ENCODE results near the gene JMJD7.

Gene JMJD7

DNA sequence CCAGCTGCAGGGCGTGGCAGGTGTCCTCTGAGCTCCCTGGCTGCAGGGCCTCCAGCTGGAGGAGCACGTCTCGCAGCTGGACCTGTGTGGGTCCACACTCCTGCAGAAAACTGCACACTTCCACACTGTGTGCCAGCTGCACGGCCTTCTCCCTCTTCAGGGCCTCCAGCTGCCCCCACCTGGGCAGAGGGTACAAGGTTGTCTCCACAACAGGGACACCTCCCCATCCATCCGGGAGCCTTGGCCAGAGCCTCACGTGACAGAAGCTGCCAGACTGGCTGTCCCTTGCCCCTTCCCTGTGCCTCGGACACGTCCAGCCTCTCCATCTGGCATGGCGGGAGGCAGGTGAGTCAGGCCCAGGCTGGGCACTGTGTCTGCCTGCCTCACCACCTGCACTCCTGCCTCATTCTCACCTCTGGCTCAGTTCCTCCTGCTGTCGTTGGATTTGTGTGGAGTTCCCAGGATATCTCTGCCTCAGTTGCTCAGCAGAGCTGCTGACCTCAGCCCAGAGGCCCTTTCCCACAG, 51.5 kb downstream of the JMJD7 start:
- CTCF ChIA-PET, result no interaction called here
- DNase-seq (ENCODE audit: extremely low spot score), result no peak
- TF ChIP-seq, protein P1, sequence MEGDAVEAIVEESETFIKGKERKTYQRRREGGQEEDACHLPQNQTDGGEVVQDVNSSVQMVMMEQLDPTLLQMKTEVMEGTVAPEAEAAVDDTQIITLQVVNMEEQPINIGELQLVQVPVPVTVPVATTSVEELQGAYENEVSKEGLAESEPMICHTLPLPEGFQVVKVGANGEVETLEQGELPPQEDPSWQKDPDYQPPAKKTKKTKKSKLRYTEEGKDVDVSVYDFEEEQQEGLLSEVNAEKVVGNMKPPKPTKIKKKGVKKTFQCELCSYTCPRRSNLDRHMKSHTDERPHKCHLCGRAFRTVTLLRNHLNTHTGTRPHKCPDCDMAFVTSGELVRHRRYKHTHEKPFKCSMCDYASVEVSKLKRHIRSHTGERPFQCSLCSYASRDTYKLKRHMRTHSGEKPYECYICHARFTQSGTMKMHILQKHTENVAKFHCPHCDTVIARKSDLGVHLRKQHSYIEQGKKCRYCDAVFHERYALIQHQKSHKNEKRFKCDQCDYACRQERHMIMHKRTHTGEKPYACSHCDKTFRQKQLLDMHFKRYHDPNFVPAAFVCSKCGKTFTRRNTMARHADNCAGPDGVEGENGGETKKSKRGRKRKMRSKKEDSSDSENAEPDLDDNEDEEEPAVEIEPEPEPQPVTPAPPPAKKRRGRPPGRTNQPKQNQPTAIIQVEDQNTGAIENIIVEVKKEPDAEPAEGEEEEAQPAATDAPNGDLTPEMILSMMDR (IDR thresholded peaks at IDR 0.05; ENCODE audit: control extremely low read depth, extremely low read depth, low read depth, missing control alignments), result no peak
- POLR2A ChIA-PET, result no interaction called here

DNA sequence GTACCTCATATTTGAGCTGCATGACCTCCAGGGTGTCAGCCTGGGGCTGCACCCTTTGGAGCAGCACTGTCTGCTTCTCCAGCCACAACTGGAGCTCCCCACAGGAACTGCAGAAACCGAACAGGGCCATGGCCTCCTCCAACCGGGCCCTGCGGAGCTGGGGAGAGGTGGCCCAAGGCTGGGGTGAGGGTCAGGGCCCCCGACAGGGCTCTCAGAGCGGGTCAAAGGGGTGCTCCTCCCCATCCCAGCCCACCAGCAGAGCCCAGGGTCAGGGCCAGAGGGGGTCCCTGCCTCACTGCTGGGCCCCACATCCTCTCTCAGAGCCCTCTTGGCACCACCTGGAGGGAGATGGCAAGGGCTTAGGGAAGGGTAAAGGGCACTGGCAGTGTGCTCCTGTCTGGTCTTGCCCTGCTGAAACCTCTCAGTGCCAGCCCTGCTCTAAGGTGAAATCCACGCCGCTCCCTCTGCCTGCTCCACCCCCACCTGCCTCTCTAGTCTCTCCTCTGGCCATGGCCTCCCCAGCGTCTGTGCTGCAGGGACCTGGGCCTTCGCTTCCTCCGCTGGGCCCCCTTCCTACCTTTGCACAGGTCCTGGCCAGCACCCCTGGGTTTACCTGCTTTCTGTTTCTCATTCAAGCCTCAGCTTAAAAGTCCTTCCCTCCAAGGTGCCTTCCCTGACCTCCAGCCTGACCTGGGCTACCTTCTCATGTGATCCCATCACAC, 52.4 kb downstream of the JMJD7 start:
- TF ChIP-seq, protein P1 (IDR thresholded peaks at IDR 0.05; ENCODE audit: control extremely low read depth, extremely low read depth, low read depth, missing control alignments), result no peak
- POLR2A ChIA-PET, result no interaction called here
- no peak for DNase-seq (ENCODE audit: extremely low spot score)
- CTCF ChIA-PET, result interaction anchor here (1.0 to 2.0 kb wide), 3 partner anchors 18 to 204 kb away, joined by 3 to 5 read pairs (median 3); no protein-coding TSS in a partner anchor

- no peak for DNase-seq (ENCODE audit: extremely low spot score)
- TF ChIP-seq, protein P1 (IDR thresholded peaks at IDR 0.05; ENCODE audit: control extremely low read depth, extremely low read depth, low read depth, missing control alignments), result no peak
- CTCF ChIA-PET, result interaction anchor here (0.9 to 2.0 kb wide), 4 partner anchors 19 to 203 kb away, joined by 3 to 5 read pairs (median 3); no protein-coding TSS in a partner anchor
- POLR2A ChIA-PET, result no interaction called here
Observed at GRCh38 chr15:41881086-41881485, 53.2 kb downstream of the JMJD7 start.

GRCh38 chr15:41881550-41881919, 53.6 kb downstream of the JMJD7 start:
- TF ChIP-seq, protein P1 (IDR thresholded peaks at IDR 0.05; ENCODE audit: control extremely low read depth, extremely low read depth, low read depth, missing control alignments), result no peak
- ChIA-PET POLR2A (no interaction called here), CTCF (interaction anchor here (0.9 to 2.0 kb wide), 3 partner anchors 23 to 203 kb away, joined by 3 to 5 read pairs (median 3); no protein-coding TSS in a partner anchor)
- no peak for DNase-seq (ENCODE audit: extremely low spot score)

DNA sequence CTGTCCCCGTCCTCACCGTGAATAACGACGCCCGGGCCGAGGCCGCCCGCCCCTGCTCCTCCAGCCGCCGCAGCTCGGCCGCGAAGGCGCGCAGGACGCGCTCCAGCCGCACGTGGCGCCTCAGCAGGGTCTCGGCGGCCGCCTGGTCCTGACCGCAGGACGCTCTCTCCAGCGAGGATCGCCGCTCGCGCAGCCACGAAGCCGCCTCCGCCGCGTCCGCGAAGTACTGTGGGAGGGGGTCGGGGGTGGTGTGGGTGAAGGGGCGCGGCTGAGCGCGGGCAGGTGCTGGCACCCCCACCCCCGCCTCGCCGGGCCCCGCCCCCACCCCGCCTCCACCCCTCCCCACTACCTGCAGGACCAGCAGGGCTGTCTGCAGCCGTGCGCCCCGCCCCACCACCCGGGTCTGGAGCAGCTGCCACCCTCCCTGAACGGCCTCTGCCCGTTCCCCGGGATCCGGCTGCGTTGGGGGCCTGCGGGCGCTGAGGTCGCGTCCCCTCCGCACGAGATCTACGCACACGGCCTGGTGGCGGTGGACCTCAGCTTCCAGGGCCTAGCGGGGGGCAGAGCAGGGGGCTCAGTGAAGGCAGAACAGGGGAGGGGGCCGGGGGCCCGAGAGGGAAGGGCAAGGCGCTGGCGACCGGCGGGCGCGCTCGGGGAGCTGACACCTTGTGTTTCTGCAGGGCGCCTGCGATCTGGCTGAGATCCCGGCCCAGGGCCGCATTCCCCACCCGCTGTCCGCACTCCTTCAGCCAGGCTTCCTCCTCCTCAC, 54.2 kb downstream of the JMJD7 start:
- no peak for DNase-seq (ENCODE audit: extremely low spot score)
- POLR2A ChIA-PET, result no interaction called here
- CTCF ChIA-PET, result interaction anchor here (2.0 kb wide), 1 partner anchor 23 kb away, joined by 5 read pairs; no protein-coding TSS in a partner anchor
- TF ChIP-seq, protein P1 (IDR thresholded peaks at IDR 0.05; ENCODE audit: control extremely low read depth, extremely low read depth, low read depth, missing control alignments), result no peak

DNA sequence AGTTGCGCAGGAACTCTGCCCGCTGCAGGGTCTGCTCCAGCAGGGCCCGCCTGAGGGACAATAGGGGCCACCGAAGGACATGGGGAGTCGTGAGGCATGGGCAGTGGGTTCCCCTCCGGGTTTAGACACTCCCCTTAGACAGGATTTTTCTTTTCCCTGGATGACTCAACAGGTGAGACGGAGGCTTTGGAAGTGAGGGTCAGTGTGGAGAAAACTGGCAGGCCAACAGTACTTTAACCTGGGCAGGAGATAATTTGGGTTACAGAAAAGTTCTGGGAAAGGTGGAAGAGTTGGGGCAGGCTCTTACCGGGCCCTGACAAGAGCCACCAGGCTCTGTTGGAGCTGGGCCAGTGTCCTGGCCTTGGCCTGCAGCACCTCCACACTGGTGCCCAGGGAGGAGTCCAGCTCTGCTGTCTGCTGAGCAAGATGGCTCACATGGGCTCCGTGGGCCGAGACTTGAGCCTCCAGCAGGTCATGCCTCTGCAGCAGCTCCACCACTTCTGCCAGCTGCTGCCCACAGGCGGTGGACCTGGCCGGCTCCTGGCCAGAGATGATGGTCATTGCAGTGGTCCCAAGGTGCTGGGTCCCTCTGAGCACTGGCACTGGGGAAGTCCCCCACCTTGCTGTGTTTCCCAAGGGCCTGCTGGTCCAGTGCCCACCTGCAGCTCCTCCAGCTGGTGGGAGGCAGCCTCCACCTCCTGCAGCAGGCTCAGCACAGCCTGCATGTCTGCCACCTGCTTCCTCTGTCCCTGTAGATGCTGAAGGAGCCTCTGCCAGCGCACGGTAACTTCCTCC, 55.0 kb downstream of the JMJD7 start:
- CTCF ChIA-PET, result interaction anchor here (1.4 kb wide), 1 partner anchor 12 kb away, joined by 4 read pairs; no protein-coding TSS in a partner anchor
- DNase-seq (ENCODE audit: extremely low spot score), result no peak
- TF ChIP-seq, protein P1 (IDR thresholded peaks at IDR 0.05; ENCODE audit: control extremely low read depth, extremely low read depth, low read depth, missing control alignments), result no peak
- POLR2A ChIA-PET, result interaction anchor here (0.6 kb wide), 1 partner anchor 76 kb away, joined by 6 read pairs; no protein-coding TSS in a partner anchor

All from GM10248 (cell line).